Right lobe of liver (tissue), 6 donors: Measurements from ENCODE around the gene EXOC2. TPM values are rescaled to one million over a fixed set of nuclear protein-coding genes. Genes with fewer than 3 reads are reported as not detected.

ENCODE experiments used
- ATAC-seq, 4 donors: fragments of 200-7000 bp; cut with Tn5 transposase; one replicate each; pipeline ENCODE4 v1.9.1; 2020; ENCODE audit warnings: mild to moderate bottlenecking in 4 of 4, moderate library complexity in 4 of 4
- DNase-seq, 3 donors: peaks; one replicate each; pipeline ENCODE4 v3.0.0-alpha.2; 2020
- H3K27ac ChIP-seq, 3 donors: fragments of 200-600 bp; one replicate each; pipeline ENCODE4 v1.8.0; 2022
- H3K27me3 ChIP-seq, 2 donors: fragments of 200-600 bp; one replicate each; pipeline ENCODE4 v1.8.0; 2022
- H3K36me3 ChIP-seq, 4 donors: fragments of 200-600 bp; sonication (generic) in 1 of 4; one replicate each; pipeline versions ENCODE4 v1.5.1 to v1.8.0; 2017 to 2022; ENCODE audit warnings: control low read depth in 1 of 4
- H3K4me1 ChIP-seq, 4 donors: fragments of 200-600 bp; sonication (generic) in 1 of 4; one replicate each; pipeline versions ENCODE4 v1.5.1 to v1.8.0; 2017 to 2022; ENCODE audit warnings: control low read depth in 1 of 4
- H3K4me3 ChIP-seq, 3 donors: fragments of 200-600 bp; one replicate each; pipeline ENCODE4 v1.8.0; 2022
- H3K9me3 ChIP-seq, 4 donors: fragments of 200-600 bp; sonication (generic) in 1 of 4; one replicate each; pipeline versions ENCODE4 v1.5.1 to v1.8.0; 2017 to 2022; ENCODE audit warnings: control low read depth in 1 of 4
- CTCF ChIP-seq, 4 donors: fragments of 200-600 bp in 3 of 4; fragments of 450-650 bp in 1 of 4; IDR thresholded peaks; one replicate each; pipeline versions ENCODE4 v1.5.1 to v1.8.0; 2016 to 2022; ENCODE audit warnings: antibody characterized with exemption in 4 of 4, mild to moderate bottlenecking in 2 of 4
- POLR2A ChIP-seq: fragments of 450-650 bp; IDR thresholded peaks from one replicate; pipeline ENCODE4 v1.6.1; 2017; ENCODE audit warnings: antibody characterized with exemption, mild to moderate bottlenecking
- WGBS: methylation state at CpG from one replicate; pipeline ENCODE4 v1.1.6; 2018; ENCODE audit warnings: low coverage, low lambda C conversion rate; ENCODE audit not compliant: insufficient coverage; ENCODE audit errors: missing lambda C conversion rate; 5-methylcytosine and 5-hydroxymethylcytosine counted together
- intact Hi-C, 2 donors: fragments of 100-400 bp; cut with DNase I; formaldehyde crosslinking; loops; one replicate each; pipeline versions ENCODE4 v1.11.2 to v1.14.1; 2022
- total RNA-seq, 6 experiments: library from RNA; depleted of rRNA in 2 of 6; stranded (reverse); fragments of >200 nt in 2 of 6; fragmentation: NEBNext Ultra II Directional in 3 of 6; extraction: Animal tissue kit (Norgen Biotek cat#: 25700) in 3 of 6; gene quantifications; one replicate each; pipeline versions ENCODE4 v1.1.0 to v1.2.4, GENCODE V29; 2016 to 2023
- donor health status: DM: no; HTN: yes; CAD: no.
- donor health status: DM: no; HTN: no; CAD: no.
- donor health status: DM: no; HTN: no; CAD: no.
- donor health status: DM: no; HTN: yes; CAD: no.
- donor health status: DM: no; HTN: yes; CAD: no.

Gene EXOC2
- total RNA-seq, 6 experiments from 2014 or later: 7.1 to 12.8 (median 10.5) TPM

- TF ChIP-seq POLR2A (no peak), CTCF (IDR thresholded peaks at IDR 0.05) (no peak)
- H3K27ac ChIP-seq: no peak overlapping the region
- H3K27me3 ChIP-seq: no peaks in the 10 kb centered on the region
- intact Hi-C loops: no loop called here
- no peaks in the 10 kb centered on the region for H3K9me3 ChIP-seq
- DNase-seq (no peak), ATAC-seq (no peak)
- H3K4me3 ChIP-seq: no peak overlapping the region
- no peaks in the 10 kb centered on the region for H3K36me3 ChIP-seq
- WGBS: 89% methylated on average over 5 of the region's 12 CpGs
- no peaks in the 10 kb centered on the region for H3K4me1 ChIP-seq
Observed at GRCh38 chr6:441126-441920, 251.6 kb downstream of the EXOC2 start.

- Histone ChIP-seq H3K4me1 (no peaks in the 10 kb centered on the region), H3K27ac (no peak overlapping the region), H3K36me3 (no peaks in the 10 kb centered on the region), H3K9me3 (no peaks in the 10 kb centered on the region), H3K27me3 (no peaks in the 10 kb centered on the region), H3K4me3 (no peak overlapping the region)
- no peak for DNase-seq
- ATAC-seq: no peak
- intact Hi-C loops: no loop called here
- no peak for TF ChIP-seq POLR2A
- TF ChIP-seq CTCF (IDR thresholded peaks at IDR 0.05): no peak
- 90% methylated on average over 3 of the region's 9 CpGs for WGBS
Observed at GRCh38 chr6:439641-440167, 253.2 kb downstream of the EXOC2 start.

GRCh38 chr6:438634-439170 is 254.2 kb downstream of the EXOC2 start:
- no peak for ATAC-seq
- intact Hi-C loops: no loop called here
- no peak for DNase-seq
- no peaks in the 10 kb centered on the region for H3K9me3 ChIP-seq
- no peaks in the 10 kb centered on the region for H3K36me3 ChIP-seq
- TF ChIP-seq POLR2A: no peak
- no peak for TF ChIP-seq CTCF (IDR thresholded peaks at IDR 0.05)
- no peaks in the 10 kb centered on the region for H3K27me3 ChIP-seq
- 72% methylated on average over 12 of the region's 12 CpGs for WGBS
- H3K4me3 ChIP-seq: no peak overlapping the region
- no peaks in the 10 kb centered on the region for H3K4me1 ChIP-seq
- H3K27ac ChIP-seq: no peak overlapping the region

GRCh38 chr6:437037-437392 is 255.9 kb downstream of the EXOC2 start:
- ATAC-seq: no peak
- Histone ChIP-seq H3K9me3 (no peaks in the 10 kb centered on the region), H3K4me1 (no peaks in the 10 kb centered on the region), H3K27ac (no peak overlapping the region), H3K4me3 (no peak overlapping the region), H3K36me3 (no peaks in the 10 kb centered on the region), H3K27me3 (no peaks in the 10 kb centered on the region)
- intact Hi-C loops: no loop called here
- no peak for TF ChIP-seq POLR2A
- 85% methylated on average over 4 of the region's 6 CpGs for WGBS
- DNase-seq: no peak

GRCh38 chr6:436308-437036 is 256.5 kb downstream of the EXOC2 start:
- H3K4me3 ChIP-seq: no peak overlapping the region
- 71% methylated on average over 7 of the region's 25 CpGs for WGBS
- no peaks in the 10 kb centered on the region for H3K9me3 ChIP-seq
- intact Hi-C loops: no loop called here
- H3K27ac ChIP-seq: no peak overlapping the region
- ATAC-seq: no peak
- no peaks in the 10 kb centered on the region for H3K27me3 ChIP-seq
- TF ChIP-seq CTCF (IDR thresholded peaks at IDR 0.05) (no peak), POLR2A (no peak)
- H3K36me3 ChIP-seq: no peaks in the 10 kb centered on the region
- H3K4me1 ChIP-seq: no peaks in the 10 kb centered on the region
- no peak for DNase-seq
